Stimulated activated CD8-positive, alpha-beta memory T cell treated with anti-CD3 and anti-CD28 coated beads, Interleukin-7, amount 100 ng/mL, for 1 hour (primary cell): ENCODE results near the gene DDX21.
"Not testable (repeated sequence)": the region's sequence is repeated elsewhere in the genome, so short reads cannot be mapped to it uniquely, and the experiment has no call there.

ENCODE experiments used
- DNase-seq, 2 donors: peaks; one replicate each; pipeline ENCODE4 v3.0.0-alpha.2; 2020; ENCODE audit warnings: low read depth in 2 of 2

DDX21 gene

GRCh38 chr10:68988530-68989316, 32.8 kb downstream of the DDX21 start, which contains the start of gene KIFBP:
TSS of gene KIFBP (plus strand) at chr10:68988803. CDS start at chr10:68988833, 30 bp downstream.
- DNase-seq = peak; percentile 45 to 49

- DNase-seq = no peak
These were observed 33.5 kb downstream of the DDX21 start for GRCh38 chr10:68989317-68989990.

DNA sequence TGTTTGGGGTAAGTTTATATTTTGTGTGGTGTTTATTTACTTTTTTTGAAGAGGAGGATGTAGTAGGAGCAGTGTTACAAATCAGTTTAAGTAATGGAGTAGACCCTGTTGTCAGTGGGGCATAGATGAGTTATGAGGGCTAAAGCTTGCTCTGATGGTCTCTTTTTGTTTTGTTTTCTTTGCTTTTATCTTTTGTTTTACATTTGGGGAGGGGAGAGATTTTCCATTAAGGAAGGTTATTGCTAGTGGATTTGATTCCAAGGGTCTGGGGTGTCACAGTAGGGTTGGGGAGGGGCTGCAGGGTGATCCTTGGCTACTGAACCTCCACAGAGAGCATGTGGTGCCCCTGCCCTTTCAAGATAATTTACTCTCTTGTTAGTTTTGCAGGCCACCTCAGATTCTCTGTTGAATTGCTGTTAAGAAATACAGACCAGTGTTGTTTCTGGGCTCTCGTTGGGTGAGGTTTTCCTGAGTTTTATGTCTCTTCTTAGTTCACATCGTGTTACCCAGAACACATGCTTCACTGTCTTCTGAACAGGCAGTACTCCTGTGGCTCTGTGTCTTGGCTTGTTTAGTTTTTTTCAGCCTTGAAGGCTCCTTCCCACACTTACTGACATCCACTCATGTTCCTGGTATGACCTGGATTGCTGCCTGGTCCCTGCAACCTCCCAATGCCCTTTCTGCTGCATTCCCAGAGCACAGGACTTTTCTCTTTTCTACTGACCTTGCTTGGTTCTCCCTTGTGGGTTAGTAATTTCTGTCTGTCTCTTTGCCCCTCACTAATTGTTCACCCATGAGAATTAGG, 36.9 kb downstream of the DDX21 start:
- no peak for DNase-seq

- no peak for DNase-seq
These were observed 41.2 kb downstream of the DDX21 start for GRCh38 chr10:68997211-68997610.

DNA sequence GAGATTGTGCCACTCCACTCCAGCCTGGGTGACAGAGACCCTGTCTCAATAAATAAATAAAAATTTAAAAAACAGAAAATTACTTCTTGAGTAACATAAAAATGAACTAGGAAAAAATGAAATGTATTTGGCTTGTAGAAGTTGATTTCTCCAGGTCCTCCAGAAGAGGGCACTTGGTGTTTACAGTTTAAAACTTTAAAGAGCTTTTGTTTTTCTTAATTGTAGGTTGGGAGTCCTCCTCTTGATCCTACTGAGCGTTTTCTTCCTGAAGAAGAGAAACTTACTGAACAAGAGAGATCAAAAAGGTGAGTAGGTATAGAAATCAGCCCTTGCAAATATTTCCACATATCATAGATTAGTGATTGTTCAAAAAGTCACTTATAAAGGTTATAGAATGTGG, 48.9 kb downstream of the DDX21 start:
- DNase-seq = no peak

DNA sequence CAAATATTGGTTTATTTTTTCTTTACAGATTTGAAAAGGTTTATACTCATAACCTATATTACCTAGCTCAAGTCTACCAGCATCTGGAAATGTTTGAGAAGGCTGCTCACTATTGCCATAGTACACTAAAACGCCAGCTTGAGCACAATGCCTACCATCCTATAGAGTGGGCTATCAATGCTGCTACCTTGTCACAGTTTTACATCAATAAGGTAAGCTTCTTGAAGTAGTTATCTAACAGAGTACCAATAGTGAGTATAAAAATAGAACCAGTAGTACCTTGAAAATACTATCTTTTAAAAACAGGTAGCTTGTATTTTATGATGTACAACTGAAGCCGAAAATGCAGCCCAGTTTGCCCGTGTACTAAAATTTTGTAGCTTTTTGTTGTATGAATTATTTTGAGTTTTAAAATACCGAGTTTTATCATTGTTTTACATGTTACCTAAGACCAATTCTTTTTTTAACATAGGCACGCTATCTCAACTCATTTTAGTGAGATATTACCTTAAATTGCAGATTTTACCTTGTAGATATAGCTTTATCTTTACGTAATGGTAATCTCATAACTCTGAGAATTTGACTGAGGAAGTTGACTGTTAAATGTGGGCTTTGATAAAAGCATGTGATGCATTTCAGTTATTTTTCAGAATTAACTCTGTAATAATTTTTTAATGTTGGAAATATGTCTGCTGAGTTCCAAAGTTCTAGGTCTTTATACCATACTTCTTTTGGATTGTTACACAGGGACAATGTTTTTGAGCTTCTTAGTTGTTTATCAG, 49.9 kb downstream of the DDX21 start:
- DNase-seq = no peak

GRCh38 chr10:69007260-69007659, 51.3 kb downstream of the DDX21 start:
- DNase-seq = no peak

DNA sequence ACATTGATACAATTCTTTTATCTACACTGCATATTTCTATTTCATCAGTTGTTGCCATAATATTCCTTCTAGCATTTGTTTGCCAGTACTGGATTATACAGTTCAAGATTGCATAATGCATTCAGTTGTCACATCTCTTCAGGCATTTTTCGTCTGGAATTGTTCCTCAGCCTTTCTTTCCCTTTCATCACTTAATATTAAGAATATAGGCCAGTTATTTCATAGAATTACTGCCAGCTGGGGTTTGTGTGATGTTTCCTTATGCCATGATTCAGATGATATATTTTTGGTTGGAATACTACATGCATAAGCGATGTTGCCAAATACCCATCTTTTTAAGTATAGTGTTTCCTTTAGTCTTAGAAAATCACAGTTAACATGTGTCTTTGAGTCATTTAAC, 53.4 kb downstream of the DDX21 start:
- no peak for DNase-seq

DNA sequence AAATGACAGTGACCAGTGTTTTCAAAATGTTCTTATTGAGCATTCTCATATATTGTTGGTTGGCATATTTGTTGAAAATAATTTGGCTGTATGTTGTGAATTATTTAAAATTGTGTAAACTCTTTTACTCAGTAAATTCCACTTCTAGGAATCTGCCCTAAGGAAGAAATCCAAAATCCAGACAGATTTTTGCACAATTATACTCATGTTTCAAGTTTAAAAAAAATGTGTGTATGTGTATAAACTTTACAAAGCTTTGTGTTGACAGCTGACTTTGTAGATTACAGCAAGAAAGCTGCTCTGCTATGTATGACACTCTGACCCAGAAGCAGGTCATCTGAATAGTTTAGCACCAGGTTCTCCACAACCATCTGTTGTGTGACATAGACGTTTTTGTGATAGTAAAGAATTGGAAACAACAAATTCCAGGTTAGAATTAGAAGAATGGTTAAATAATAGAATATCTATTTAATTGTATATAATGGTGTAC, 54.2 kb downstream of the DDX21 start:
- no peak for DNase-seq

GRCh38 chr10:69012778-69013177, 56.8 kb downstream of the DDX21 start:
- DNase-seq = not testable (repeated sequence)

DNA sequence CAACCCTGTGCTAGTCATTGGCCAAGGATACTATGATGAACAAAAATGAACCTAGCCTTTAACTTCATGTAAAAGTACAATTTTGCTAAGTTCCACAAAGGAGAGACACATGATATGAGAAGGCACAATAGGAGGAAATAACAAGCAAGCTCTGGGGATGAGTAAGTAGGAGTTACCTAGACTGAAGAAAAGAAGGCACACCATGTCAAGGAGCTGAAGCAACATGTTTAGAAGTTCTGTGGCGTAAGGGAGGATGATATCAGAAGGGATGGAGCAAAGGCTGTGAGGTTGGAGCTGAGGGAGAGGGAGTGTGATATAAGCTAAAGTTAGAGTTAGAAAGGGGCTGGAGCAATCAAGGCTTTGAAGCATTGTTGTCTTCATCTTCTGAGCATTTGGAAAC, 58.2 kb downstream of the DDX21 start:
- DNase-seq = no peak

DNA sequence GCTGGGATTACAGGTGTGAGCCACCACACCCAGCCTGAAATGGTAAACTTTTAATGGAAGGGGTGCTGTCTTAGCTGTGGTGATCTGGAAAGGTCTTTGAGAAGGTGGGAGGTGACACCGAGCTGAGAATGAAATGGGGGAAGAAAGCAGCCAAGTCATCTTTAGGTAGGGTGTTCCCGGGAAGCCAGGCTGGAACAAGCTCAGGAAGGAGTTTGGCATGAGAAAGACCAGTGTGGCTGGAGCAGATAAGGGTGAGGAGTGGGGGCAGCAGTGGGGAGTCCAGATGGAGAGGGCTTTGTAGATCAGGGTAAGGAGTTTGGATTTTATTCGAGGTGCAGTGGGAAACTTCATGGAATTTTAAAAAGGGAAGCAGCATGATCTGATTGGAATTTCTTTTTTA, 62.6 kb downstream of the DDX21 start:
- DNase-seq = no peak

- no peak for DNase-seq
These were observed 66.6 kb downstream of the DDX21 start for GRCh38 chr10:69022611-69023010.

DNA sequence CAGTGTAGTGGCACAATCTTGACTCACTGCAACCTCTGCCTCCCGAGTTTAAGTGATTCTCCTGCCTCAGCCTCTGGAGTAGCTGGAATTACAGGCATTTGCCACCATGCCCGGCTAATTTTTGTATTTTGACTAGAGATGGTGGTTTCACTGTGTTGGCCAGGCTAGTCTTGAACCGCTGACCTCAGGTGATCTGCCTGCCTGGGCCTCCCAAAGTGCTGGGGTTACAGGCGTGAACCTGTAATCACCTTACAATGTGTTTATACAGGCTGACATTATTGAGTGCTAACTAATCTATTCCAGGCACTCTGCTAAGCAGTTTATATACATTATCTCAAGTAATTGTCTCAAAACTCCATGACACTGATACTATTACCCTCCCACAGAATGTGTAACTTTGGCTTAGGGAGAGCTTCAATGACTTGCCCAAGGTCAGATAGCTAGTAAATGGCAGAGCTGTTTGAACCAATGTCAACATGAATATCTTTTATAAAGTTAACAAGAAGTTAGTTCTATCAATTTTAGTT, 69.5 kb downstream of the DDX21 start:
- DNase-seq = no peak

DNA sequence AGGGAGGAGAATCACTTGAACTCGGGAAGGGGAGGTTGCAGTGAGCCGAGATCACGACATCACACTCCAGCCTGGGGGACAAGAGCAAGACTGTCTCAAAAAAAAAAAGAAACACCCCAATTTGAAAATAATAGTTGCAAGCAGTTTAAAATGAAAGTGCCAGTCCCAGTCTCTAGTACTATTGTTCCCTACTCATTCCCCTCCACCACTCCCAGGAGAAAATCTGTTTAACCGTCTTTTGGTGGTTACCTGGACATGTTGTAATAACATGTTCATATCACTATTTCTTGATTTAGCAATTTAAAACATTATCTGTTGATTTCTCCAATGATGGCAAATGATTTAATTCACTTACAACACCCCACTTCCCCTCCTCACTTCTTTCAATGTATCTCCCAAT, 77.3 kb downstream of the DDX21 start:
- no peak for DNase-seq
